NT2/D1 (cell line): Measurements from ENCODE around the gene P2RY11.

Experiments used
- SUZ12 ChIP-seq: IDR thresholded peaks from 2 replicates; pipeline ENCODE4 v1.6.1; 2011; ENCODE audit not compliant: insufficient read length, insufficient read depth; ENCODE audit errors: extremely low read depth
- YY1 ChIP-seq: IDR thresholded peaks from 2 replicates; pipeline ENCODE4 v1.6.1; 2011; ENCODE audit not compliant: insufficient read length, insufficient read depth
- ZNF274 ChIP-seq: IDR thresholded peaks from 2 replicates; pipeline ENCODE4 v1.6.1; 2011; ENCODE audit warnings: mild to moderate bottlenecking, low read depth, low read length

- TF ChIP-seq YY1 (no peak), ZNF274 (no peak), SUZ12 (no peak)
Measured at GRCh38 chr19:10100163-10100785, 11.2 kb upstream of the P2RY11 start.
